Tibial nerve (tissue), 3 donors: ENCODE measurements around the gene RALGDS.

ENCODE experiments used
- EP300 ChIP-seq, 2 donors: sonication (generic); formaldehyde crosslinking; IDR thresholded peaks; one replicate each; pipeline ENCODE4 v1.6.1; 2017; ENCODE audit warnings: antibody characterized with exemption in 2 of 2, mild to moderate bottlenecking in 1 of 2
- POLR2A ChIP-seq, 2 donors: fragments of 450-650 bp; IDR thresholded peaks; one replicate each; pipeline ENCODE4 v1.6.1; 2017; ENCODE audit warnings: antibody characterized with exemption in 2 of 2, mild to moderate bottlenecking in 2 of 2, moderate library complexity in 2 of 2

GRCh38 chr9:133113949-133114885 lies 6.8 kb downstream of the RALGDS start:
- no peak for TF ChIP-seq POLR2A (IDR thresholded peaks at IDR 0.05)
- peak in 1 of 2 donors; percentile 20 for TF ChIP-seq EP300 (IDR thresholded peaks at IDR 0.05)
